ENCODE measurements around the gene NFIX. TPM values are rescaled to one million over a fixed set of nuclear protein-coding genes. Genes with fewer than 3 reads are reported as not detected.
A peak's percentile ranks its signal among the peaks of the same experiment; 100 is the strongest.

NFIX gene
- total RNA-seq, 4 donors from 2014 or later: 32.3 to 81.2 (median 51.6) TPM

GRCh38 chr19:12965812-12966135, 29.5 kb upstream of the NFIX start:
- H3K36me3 ChIP-seq: no peaks in the 10 kb centered on the region
- WGBS, 2 donors: 40 to 44% methylated on average over 8 of the region's 8 CpGs
- H3K27ac ChIP-seq: peak overlapping the region in 3 of 4 donors; percentile 52 to 79 (median 77)
- H3K27me3 ChIP-seq: no peaks in the 10 kb centered on the region
- H3K4me3 ChIP-seq: peak overlapping the region in 3 of 4 donors; percentile 45 to 64 (median 56)
- intact Hi-C loops (cut with DNase I): no loop called here
- no peak for TF ChIP-seq POLR2A (IDR thresholded peaks at IDR 0.05)
- no peak for TF ChIP-seq CTCF (IDR thresholded peaks at IDR 0.05)
- no peak for DNase-seq
- no peaks in the 10 kb centered on the region for H3K9me3 ChIP-seq
- H3K4me1 ChIP-seq: peaks cover 3 to 23% (median 4%) of the 10 kb centered on the region in 3 donors

- H3K27me3 ChIP-seq: no peaks in the 10 kb centered on the region
- TF ChIP-seq POLR2A (IDR thresholded peaks at IDR 0.05) (no peak), CTCF (IDR thresholded peaks at IDR 0.05) (no peak)
- DNase-seq: no peak
- 72 to 74% methylated on average over 5 of the region's 5 CpGs for WGBS, 2 donors
- H3K4me1 ChIP-seq: peaks cover 3 to 23% (median 4%) of the 10 kb centered on the region in 3 donors
- H3K27ac ChIP-seq: no peak overlapping the region
- intact Hi-C loops (cut with DNase I): no loop called here
- no peaks in the 10 kb centered on the region for H3K9me3 ChIP-seq
- no peaks in the 10 kb centered on the region for H3K36me3 ChIP-seq
- H3K4me3 ChIP-seq: no peak overlapping the region
These were observed 27.4 kb upstream of the NFIX start for GRCh38 chr19:12967907-12968306.

GRCh38 chr19:12969292-12969988, 25.8 kb upstream of the NFIX start, which contains the start of gene DAND5:
Gene DAND5, plus strand, starts transcription at chr19:12969576. Its CDS starts 85 bp downstream, at chr19:12969661.
- WGBS, 2 donors: 10 to 31% methylated on average over 2 to 5 of the region's 14 CpGs
- intact Hi-C loops (cut with DNase I): no loop called here
- Histone ChIP-seq H3K36me3 (no peaks in the 10 kb centered on the region), H3K27ac (peak within 1 kb of the TSS in 1 of 4 donors; percentile 5), H3K27me3 (no peaks in the 10 kb centered on the region), H3K4me1 (peaks cover 3 to 27% (median 4%) of the 10 kb centered on the region in 3 donors), H3K4me3 (no peak within 1 kb of the TSS), H3K9me3 (no peaks in the 10 kb centered on the region)
- DNase-seq: no peak
- TF ChIP-seq CTCF (IDR thresholded peaks at IDR 0.05): no peak
- no peak for TF ChIP-seq POLR2A (IDR thresholded peaks at IDR 0.05)

GRCh38 chr19:12970070-12970820, 25.0 kb upstream of the NFIX start:
- Histone ChIP-seq H3K9me3 (no peaks in the 10 kb centered on the region), H3K27me3 (peaks cover 0 to 5% (median 0%) of the 10 kb centered on the region in 4 donors), H3K36me3 (no peaks in the 10 kb centered on the region), H3K27ac (no peak overlapping the region), H3K4me3 (no peak overlapping the region), H3K4me1 (peaks cover 3 to 23% (median 3%) of the 10 kb centered on the region in 3 donors)
- TF ChIP-seq POLR2A (IDR thresholded peaks at IDR 0.05) (no peak), CTCF (IDR thresholded peaks at IDR 0.05) (no peak)
- DNase-seq: no peak
- WGBS, 2 donors: 75 to 89% methylated on average over 7 of the region's 7 CpGs
- intact Hi-C loops (cut with DNase I): no loop called here

- H3K27ac ChIP-seq: no peak overlapping the region
- no peaks in the 10 kb centered on the region for H3K9me3 ChIP-seq
- no peak for DNase-seq
- intact Hi-C loops (cut with DNase I): no loop called here
- H3K36me3 ChIP-seq: no peaks in the 10 kb centered on the region
- peaks cover 0 to 13% (median 0%) of the 10 kb centered on the region in 3 donors for H3K4me1 ChIP-seq
- no peak overlapping the region for H3K4me3 ChIP-seq
- H3K27me3 ChIP-seq: peaks cover 0 to 11% (median 0%) of the 10 kb centered on the region in 4 donors
- TF ChIP-seq CTCF (IDR thresholded peaks at IDR 0.05): no peak
- TF ChIP-seq POLR2A (IDR thresholded peaks at IDR 0.05): no peak
- 85 to 94% methylated on average over 8 to 11 of the region's 16 CpGs for WGBS, 2 donors
These were observed 22.0 kb upstream of the NFIX start for GRCh38 chr19:12973236-12973635.
